GM21423 (cell line): Measurements from ENCODE around the gene CBX5.
A peak's percentile ranks its signal among the peaks of the same experiment; 100 is the strongest.
"Not testable (repeated sequence)": the region's sequence is repeated elsewhere in the genome, so short reads cannot be mapped to it uniquely, and the experiment has no call there.

ENCODE experiments used
- ATAC-seq: cut with Tn5 transposase; IDR thresholded peaks from one replicate; pipeline ENCODE4 v1.9.1; 2021; ENCODE audit warnings: mild to moderate bottlenecking, moderate library complexity; ENCODE audit not compliant: unreplicated experiment

CBX5 gene

GRCh38 chr12:54201001-54201794, 78.7 kb downstream of the CBX5 start:
- ATAC-seq, result no peak

- ATAC-seq, result no peak
Observed at GRCh38 chr12:54200412-54200811, 79.5 kb downstream of the CBX5 start.

GRCh38 chr12:54199917-54200316, 80.0 kb downstream of the CBX5 start:
- no peak for ATAC-seq

DNA sequence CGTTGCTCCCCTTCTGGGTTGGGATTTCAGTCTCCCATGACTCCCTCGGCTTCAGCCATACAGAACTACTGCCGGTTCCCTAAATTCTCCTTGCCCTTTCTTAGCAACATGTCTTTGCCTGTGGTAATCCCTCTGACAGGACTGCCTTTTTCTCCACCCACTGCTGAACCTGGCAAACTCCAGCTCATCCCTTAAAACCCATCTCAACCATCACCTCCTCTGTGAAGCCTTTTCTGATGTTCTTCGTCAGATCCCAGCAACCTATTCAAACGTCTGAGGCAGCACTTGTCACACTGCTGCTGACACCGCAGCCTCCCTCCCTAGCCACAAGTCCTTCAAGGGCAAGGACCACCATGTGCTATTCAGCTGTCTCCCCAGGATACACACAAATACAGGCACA, 80.9 kb downstream of the CBX5 start:
- ATAC-seq, result no peak

- no peak for ATAC-seq
Observed at GRCh38 chr12:54197431-54197909, 82.5 kb downstream of the CBX5 start.

GRCh38 chr12:54197010-54197409, 82.9 kb downstream of the CBX5 start:
- no peak for ATAC-seq

GRCh38 chr12:54196396-54196795, 83.5 kb downstream of the CBX5 start:
- ATAC-seq, result no peak

DNA sequence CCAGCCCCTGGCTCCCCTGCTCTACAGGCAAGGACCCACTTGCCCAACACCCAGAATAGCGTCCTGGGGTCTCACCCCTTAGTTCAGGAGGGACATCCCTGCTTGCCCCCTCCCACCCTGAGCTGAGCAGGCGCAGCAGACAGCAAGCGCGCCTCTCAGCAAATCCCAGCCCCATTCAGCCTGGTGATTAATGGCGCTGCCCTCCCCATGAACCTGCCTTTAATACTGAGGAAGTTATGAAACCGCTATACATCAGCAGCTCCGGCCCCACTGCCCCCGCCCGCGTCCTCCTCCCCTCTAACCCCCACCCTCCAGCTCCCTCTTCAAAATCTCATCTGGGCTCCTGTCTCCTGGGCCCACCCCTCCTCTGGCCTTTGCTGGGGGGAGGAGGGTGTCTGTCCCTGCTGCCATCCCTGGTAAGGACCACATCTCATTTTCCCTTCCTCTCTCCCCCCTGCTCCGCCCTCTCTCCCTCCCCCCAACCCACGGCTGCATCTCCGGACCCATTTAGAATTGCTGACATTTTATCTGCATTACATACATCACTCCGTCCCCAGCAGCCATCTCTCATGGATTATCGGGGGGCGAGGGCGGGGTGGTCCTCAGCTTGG, 84.1 kb downstream of the CBX5 start:
- no peak for ATAC-seq

GRCh38 chr12:54195080-54195736, 84.7 kb downstream of the CBX5 start:
- no peak for ATAC-seq

DNA sequence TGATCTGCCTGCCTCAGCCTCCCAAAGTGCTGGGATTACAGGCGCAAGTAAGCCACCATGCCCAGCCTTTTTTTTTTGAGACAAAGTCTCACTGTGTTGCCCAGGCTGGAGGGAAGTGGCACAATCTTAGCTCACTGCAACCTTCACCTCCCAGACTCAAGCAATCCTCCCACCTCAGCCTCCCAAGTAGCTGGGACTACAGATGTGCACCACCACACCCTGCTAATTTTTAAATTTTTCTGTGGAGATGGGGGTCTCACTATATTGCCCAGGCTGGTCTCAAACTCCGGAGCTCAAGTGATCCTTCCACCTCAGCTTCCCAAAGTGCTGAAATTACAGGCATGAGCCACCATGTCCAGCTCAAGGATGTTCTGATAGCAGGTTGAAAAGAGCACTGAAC, 85.3 kb downstream of the CBX5 start:
- ATAC-seq, result not testable (repeated sequence)

DNA sequence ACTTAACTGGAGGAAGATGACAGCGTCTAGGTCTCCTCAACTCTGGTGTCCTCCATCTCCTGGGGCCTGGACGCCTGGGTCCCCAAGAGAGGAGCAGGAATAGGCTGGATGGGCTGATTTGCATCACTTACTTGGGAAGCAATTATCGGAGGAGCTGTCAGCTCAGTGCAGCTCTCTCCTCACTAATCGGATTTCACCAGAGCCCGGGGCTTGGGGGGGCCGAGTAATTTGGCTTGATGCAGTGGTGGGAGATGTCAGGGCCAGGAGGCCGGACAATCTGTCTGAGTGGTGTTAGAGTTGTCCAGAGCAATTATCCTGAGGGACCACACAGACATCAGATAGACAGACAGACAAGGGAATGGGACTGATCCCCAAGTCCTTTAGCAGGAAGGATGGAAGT, 86.5 kb downstream of the CBX5 start:
- no peak for ATAC-seq

GRCh38 chr12:54191550-54192022, 88.3 kb downstream of the CBX5 start:
- ATAC-seq, result no peak

GRCh38 chr12:54191126-54191525, 88.8 kb downstream of the CBX5 start:
- ATAC-seq, result no peak

- ATAC-seq, result peak; percentile 4
Observed at GRCh38 chr12:54189198-54189539, 90.8 kb downstream of the CBX5 start.

DNA sequence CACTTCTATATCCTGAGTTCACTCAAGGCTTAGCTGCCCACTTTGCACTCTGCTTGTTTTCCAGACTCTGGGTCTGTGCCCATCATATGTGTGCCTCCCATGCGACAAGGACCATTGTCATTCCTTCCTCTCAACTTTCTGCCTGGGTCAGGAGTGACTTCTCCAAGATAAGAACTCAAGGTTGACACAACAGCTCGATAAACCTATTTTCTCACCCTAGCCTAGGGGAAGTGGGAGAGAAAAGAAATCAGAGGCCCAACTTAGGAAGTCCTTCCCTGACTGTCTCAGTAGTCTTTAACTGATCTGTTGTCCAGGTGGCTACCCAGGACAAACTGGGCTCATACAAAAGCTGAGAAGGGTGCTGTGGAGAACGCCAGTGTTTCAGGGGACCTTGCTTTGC, 92.8 kb downstream of the CBX5 start:
- ATAC-seq, result no peak

- ATAC-seq, result no peak
Observed at GRCh38 chr12:54185919-54186318, 94.0 kb downstream of the CBX5 start.

GRCh38 chr12:54185297-54185696, 94.6 kb downstream of the CBX5 start:
- not testable (repeated sequence) for ATAC-seq

DNA sequence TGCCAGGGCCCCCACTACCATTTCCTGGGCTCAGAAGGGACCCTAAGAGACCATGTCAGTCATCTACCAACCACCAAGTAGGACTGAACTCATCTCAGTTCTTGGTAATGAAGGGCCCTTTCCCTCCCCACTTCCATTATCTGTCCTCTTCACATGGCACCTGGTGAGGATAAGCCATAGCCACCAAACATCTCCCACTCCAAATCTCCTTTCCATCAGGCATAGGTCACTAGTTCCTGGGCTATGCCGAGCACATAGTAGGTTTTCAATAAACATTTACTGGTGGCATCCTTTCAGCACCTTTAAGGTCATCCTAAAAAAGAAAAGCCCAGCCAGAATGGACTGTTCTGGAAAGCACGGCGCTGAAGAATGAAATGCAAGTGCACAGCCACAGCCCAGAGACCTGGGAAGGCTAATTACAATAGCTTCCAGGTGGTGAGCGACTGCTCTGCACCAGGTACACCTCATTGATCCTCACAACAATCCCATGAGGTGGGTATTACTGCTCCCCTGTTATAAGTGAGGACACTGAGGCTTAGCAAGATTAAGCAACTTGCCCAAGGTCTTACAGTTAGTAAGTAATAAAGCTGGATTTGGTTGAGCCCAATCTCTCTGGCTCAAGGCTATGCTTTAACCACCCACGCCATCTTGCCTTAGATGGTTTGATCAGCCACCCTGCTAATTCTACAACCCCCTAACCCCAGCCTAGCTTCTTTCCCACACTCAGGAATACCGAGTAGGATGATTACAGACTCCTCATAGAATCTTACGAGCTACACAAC, 95.7 kb downstream of the CBX5 start:
- no peak for ATAC-seq

- no peak for ATAC-seq
Observed at GRCh38 chr12:54182981-54183380, 96.9 kb downstream of the CBX5 start.

DNA sequence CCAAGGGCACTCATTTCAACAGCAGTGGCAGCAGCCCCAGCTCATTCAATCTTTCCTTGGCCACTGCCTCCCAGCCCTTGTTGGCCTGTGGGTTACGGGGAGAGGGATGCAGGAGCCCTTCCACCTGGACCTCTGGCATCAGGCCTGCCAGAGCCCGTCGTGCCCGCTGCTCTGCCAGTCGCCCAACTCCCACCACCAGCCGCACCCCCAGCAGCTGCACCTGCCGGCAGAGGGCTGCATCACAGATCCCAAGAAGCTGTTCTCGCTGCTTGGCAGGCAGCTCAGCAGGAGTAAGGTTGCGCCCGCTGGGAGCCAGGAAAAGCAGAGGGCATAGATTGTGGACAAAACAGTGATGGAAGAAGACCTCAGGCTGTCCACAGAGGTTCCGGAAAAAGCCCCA, 97.8 kb downstream of the CBX5 start:
- no peak for ATAC-seq
